NCI-H2227 (cell line): ENCODE measurements around the gene FOXO6.
A peak's percentile ranks its signal among the peaks of the same experiment; 100 is the strongest.

Source experiments
- DNase-seq: peaks from one replicate; lab custom pipeline; 2025; ENCODE audit not compliant: unreplicated experiment; lab: John Stamatoyannopoulos, UW

Gene FOXO6

GRCh38 chr1:41382480-41383090 is 21.4 kb downstream of the FOXO6 start:
- no peak for DNase-seq

GRCh38 chr1:41383094-41383852 is 22.0 kb downstream of the FOXO6 start:
- DNase-seq, result peak; percentile 26

- no peak for DNase-seq
Observed at GRCh38 chr1:41384579-41384978, 23.3 kb downstream of the FOXO6 start.

- no peak for DNase-seq
Observed at GRCh38 chr1:41385398-41386195, 24.4 kb downstream of the FOXO6 start.

GRCh38 chr1:41386196-41386663 is 25.0 kb downstream of the FOXO6 start:
- peak; percentile 31 for DNase-seq

GRCh38 chr1:41387667-41388091 is 26.4 kb downstream of the FOXO6 start:
- DNase-seq, result peak; percentile 86

GRCh38 chr1:41388510-41388909 is 27.3 kb downstream of the FOXO6 start:
- DNase-seq, result no peak

- no peak for DNase-seq
Observed at GRCh38 chr1:41389009-41389408, 27.8 kb downstream of the FOXO6 start.

GRCh38 chr1:41390166-41390565 is 28.9 kb downstream of the FOXO6 start:
- DNase-seq, result peak; percentile 24

- DNase-seq, result no peak
Observed at GRCh38 chr1:41390573-41390972, 29.3 kb downstream of the FOXO6 start.

GRCh38 chr1:41391834-41392527 is 30.7 kb downstream of the FOXO6 start:
- peak; percentile 27 for DNase-seq

GRCh38 chr1:41392528-41392924 is 31.3 kb downstream of the FOXO6 start:
- no peak for DNase-seq

- no peak for DNase-seq
Observed at GRCh38 chr1:41393716-41394368, 32.6 kb downstream of the FOXO6 start.

GRCh38 chr1:41394369-41394744 is 33.1 kb downstream of the FOXO6 start:
- no peak for DNase-seq

- peak; percentile 51 for DNase-seq
Observed at GRCh38 chr1:41394959-41395956, 34.0 kb downstream of the FOXO6 start.

GRCh38 chr1:41396084-41396483 is 34.9 kb downstream of the FOXO6 start:
- no peak for DNase-seq

- DNase-seq, result no peak
Observed at GRCh38 chr1:41397020-41397419, 35.8 kb downstream of the FOXO6 start.

GRCh38 chr1:41397753-41398330 is 36.6 kb downstream of the FOXO6 start:
- no peak for DNase-seq

- peak; percentile 18 for DNase-seq
Observed at GRCh38 chr1:41399145-41399795, 38.0 kb downstream of the FOXO6 start.
